Nasal cavity respiratory epithelium epithelial cell of viscerocranial mucosa (primary cell): ENCODE data around the gene SLAIN1. TPM values are rescaled to one million over a fixed set of nuclear protein-coding genes. Genes with fewer than 3 reads are reported as not detected.

ENCODE experiments used
- total RNA-seq: library from RNA; depleted of rRNA; stranded (reverse); fragments of >200 nt; gene quantifications from 2 replicates; pipeline ENCODE4 v1.2.3, GENCODE V29; 2014

SLAIN1 gene
- total RNA-seq: 0.28 and 0.34 TPM in 2 replicates

DNA sequence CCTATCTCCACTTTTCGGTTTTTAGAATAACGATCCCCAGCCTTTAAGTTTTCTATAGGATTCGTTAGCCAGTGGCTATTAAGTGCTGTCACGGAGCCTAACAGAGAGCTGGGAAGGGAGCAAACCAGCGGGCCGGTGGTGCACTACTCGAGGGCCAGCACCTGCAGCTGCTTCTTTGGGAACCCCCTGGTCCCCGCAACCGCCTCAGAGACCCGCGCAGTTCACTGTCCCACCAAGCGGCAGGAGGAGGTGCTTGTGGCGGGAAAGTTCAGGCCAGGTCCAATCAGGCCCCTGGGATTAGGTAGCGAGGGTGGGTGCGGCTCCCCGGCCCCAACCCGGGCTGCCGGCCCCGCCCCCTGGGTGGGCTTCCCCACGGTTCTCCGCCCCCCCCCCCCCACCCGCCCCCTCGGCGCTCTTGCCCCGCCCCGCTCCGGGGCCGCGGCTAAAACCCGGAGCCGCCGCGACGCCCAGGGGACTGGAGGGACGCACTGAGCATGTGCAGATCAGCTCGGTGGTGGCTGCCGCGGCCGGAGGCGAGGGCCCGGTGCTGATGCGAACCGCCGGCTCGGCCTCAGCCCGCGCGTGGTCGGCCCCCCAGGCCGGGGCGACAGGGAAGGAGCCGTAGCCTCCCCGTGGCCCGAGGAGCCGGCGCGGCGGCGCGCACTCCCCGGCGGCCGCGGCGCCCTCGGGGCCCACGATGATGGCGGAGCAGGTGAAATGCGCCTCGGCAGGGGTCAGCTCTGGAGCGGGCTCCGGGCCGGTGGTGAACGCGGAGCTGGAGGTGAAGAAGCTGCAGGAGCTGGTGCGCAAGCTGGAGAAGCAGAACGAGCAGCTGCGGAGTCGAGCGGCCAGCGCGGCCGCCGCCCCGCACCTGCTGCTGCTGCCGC is at the start of gene SLAIN1:
TSS of gene SLAIN1 (plus strand) at position 471 of the 887 bp plus-strand sequence. CDS start at position 698, 227 bp downstream.

Other genes starting within 250 kb of the SLAIN1 start
- 47.2 and 60.5 TPM in 2 replicates for gene SCEL, start 162.0 kb upstream of the SLAIN1 start, total RNA-seq
- gene EDNRB, start 221.1 kb downstream of the SLAIN1 start, total RNA-seq: not detected in 2 replicates